AG04450 (cell line): Measurements from ENCODE around the gene LGALS1. TPM values are rescaled to one million over a fixed set of nuclear protein-coding genes. Genes with fewer than 3 reads are reported as not detected.

Source experiments
- CTCF ChIA-PET: fragments of 300-600, 350-600 bp; formaldehyde crosslinking; extraction: SDS; loops from one replicate; lab custom pipeline; 2022; ENCODE audit warnings: antibody characterized with exemption, inconsistent platforms; lab: Charles Lee
- POLR2A ChIA-PET: fragments of 350-600 bp; formaldehyde crosslinking; extraction: SDS; loops from one replicate; lab custom pipeline; 2021; ENCODE audit warnings: antibody characterized with exemption, inconsistent platforms; lab: Yijun Ruan, JAX
- DNase-seq: peaks from one replicate; pipeline ENCODE4 v3.0.0-alpha.2; 2011; ENCODE audit warnings: low read depth, low spot score
- H3K27ac ChIP-seq: one replicate; pipeline ENCODE4 v1.5.1; 2012; ENCODE audit warnings: low read depth, low read length, control low read depth
- H3K27me3 ChIP-seq: one replicate; pipeline ENCODE4 v1.6.0; 2012; ENCODE audit warnings: low read length; ENCODE audit not compliant: control insufficient read depth, insufficient read depth
- H3K4me3 ChIP-seq: 2 replicates; pipeline ENCODE4 v1.5.1; 2011; ENCODE audit warnings: mild to moderate bottlenecking, low read depth, low read length, control low read depth
- H3K9me3 ChIP-seq: 2 replicates; pipeline ENCODE4 v1.5.1; 2012; ENCODE audit warnings: low read length; ENCODE audit not compliant: control insufficient read depth, insufficient read depth
- polyA plus RNA-seq: library from polyadenylated mRNA; depleted of rRNA; stranded (reverse); fragments of >200 nt; gene quantifications from 2 replicates; pipeline ENCODE4 v1.2.3, GENCODE V29; 2011
- TF ChIP-seq, protein P1 (sequence below): IDR thresholded peaks from 2 replicates; pipeline ENCODE4 v1.5.1; 2011; ENCODE audit warnings: low read depth, low read length, control low read depth, inconsistent platforms

Gene LGALS1
- polyA plus RNA-seq, 1 experiment, result 5,926 TPM

DNA sequence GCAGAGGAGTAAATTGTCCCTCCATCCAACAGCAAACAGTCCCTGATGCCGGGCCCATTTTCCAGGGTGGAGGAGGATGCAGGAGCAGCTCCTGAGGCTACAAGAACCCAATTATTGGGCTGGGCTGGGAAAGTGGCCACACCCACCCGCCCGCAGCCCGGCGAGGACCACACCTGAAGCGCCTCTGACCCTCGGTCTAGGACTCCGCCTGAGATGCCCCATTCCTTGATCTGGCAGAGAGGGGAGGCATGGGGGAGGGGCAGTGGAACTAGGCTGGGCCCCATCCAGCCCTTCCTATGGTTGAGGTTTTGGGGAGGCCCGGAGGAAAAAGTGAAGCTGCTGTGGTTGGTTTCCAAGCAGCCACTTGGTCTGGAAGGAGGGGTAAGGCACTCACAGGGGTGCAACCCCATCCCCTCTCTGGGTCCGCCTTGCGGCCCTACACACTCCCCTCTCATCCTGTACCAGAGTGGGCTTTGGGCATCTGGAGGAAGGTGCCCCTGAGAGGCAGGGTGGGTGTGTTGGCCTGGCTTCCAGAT lies 2.4 kb upstream of the LGALS1 start:
- CTCF ChIA-PET, result interaction anchor here (1.4 kb wide), 1 partner anchor 12 kb away, joined by 3 read pairs; no protein-coding TSS in a partner anchor

DNA sequence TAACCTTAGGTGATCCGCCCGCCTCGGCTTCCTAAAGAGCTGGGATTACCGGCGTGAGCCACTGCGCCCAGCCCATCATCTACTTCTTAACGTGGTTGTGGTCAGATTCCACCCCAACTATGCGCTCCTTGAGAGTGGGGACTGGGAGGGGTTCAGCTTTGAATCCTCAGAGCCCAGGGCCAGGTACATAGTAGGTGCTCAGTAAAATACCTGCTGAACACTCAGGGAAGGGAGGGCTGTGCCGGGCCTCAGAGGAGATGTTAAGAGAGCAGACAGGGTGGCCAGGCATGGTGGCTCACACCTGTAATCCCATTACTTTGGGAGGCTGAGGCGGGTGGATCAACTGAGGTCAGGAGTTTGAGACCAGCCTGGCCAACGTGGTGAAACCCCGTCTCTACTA lies 1.2 kb upstream of the LGALS1 start:
- no peaks in the 10 kb centered on the region for H3K27me3 ChIP-seq
- no peak for DNase-seq
- TF ChIP-seq, protein P1, sequence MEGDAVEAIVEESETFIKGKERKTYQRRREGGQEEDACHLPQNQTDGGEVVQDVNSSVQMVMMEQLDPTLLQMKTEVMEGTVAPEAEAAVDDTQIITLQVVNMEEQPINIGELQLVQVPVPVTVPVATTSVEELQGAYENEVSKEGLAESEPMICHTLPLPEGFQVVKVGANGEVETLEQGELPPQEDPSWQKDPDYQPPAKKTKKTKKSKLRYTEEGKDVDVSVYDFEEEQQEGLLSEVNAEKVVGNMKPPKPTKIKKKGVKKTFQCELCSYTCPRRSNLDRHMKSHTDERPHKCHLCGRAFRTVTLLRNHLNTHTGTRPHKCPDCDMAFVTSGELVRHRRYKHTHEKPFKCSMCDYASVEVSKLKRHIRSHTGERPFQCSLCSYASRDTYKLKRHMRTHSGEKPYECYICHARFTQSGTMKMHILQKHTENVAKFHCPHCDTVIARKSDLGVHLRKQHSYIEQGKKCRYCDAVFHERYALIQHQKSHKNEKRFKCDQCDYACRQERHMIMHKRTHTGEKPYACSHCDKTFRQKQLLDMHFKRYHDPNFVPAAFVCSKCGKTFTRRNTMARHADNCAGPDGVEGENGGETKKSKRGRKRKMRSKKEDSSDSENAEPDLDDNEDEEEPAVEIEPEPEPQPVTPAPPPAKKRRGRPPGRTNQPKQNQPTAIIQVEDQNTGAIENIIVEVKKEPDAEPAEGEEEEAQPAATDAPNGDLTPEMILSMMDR, result no peak
- POLR2A ChIA-PET, result interaction anchor here (1.2 to 2.5 kb wide), 3 partner anchors 10 to 29 kb away, joined by 3 to 46 read pairs (median 20); partner anchors contain the start of gene PDXP
- H3K9me3 ChIP-seq, result no peaks in the 10 kb centered on the region; the same call in 1 of the 2 replicates
- H3K27ac ChIP-seq, result peak overlapping the region; percentile 94
- no peak overlapping the region for H3K4me3 ChIP-seq
- CTCF ChIA-PET, result interaction anchor here (1.4 kb wide), 1 partner anchor 13 kb away, joined by 3 read pairs; no protein-coding TSS in a partner anchor

More for the DNA sequence above, 2.4 kb upstream of the LGALS1 start:
- POLR2A ChIA-PET, result no interaction called here
- TF ChIP-seq, protein P1, result no peak
- H3K9me3 ChIP-seq, result no peaks in the 10 kb centered on the region; the same call in 1 of the 2 replicates
- no peak overlapping the region for H3K27ac ChIP-seq
- H3K27me3 ChIP-seq, result no peaks in the 10 kb centered on the region
- no peak overlapping the region for H3K4me3 ChIP-seq
- no peak for DNase-seq

DNA sequence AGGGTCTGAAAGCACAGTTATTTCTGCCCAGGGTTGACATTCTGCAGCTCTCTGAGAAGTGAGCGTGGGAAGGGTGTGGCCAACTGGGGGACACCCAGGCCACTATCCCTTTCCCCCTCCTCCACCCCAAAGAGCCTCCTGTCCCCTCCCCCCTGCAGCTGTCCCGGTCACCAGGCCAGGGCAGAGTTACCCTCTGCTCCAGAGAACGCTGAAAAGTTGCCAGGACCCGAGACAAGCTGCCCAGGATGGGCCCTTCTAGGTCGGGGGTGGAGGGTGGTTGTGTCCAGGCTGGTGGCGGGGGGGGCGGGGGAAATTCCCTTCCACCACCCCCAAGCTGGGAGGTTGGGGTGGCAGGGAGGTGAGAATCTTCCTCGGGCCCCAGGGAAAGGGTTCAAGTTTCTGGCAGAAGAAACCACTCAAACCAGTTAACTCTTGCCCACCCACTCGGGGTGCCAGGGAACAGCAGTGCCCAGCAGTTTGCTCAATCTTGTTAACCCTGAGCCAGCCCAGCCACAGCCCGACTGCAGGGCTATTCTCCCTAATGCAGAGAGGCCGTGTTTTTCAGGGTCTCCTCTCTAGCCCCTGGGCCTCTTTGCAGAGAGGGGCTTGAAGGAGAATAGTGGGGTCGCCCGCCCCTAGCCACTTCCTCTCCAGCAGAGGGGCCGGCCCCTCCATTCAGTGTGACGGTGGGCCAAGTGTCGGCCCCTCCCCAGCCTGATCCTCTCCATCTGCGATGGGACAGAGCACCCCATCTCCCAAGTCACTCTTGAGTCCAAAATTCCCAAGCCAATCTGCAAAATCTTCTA lies 697 bp downstream of the LGALS1 start:
- DNase-seq, result no peak
- TF ChIP-seq, protein P1, result no peak
- Histone ChIP-seq H3K4me3 (peak overlapping the region; percentile 97), H3K27ac (peak overlapping the region; percentile 72), H3K9me3 (no peaks in the 10 kb centered on the region; the same call in 1 of the 2 replicates), H3K27me3 (no peaks in the 10 kb centered on the region)
- POLR2A ChIA-PET, result interaction anchor here (0.6 to 4.1 kb wide), 14 partner anchors 10 to 129 kb away, joined by 3 to 52 read pairs (median 13); partner anchors contain the start of genes GGA1, NOL12 and PDXP
- CTCF ChIA-PET, result interaction anchor here (0.5 to 1.6 kb wide), 2 partner anchors 12 to 33 kb away, joined by 6 to 16 read pairs; no protein-coding TSS in a partner anchor

DNA sequence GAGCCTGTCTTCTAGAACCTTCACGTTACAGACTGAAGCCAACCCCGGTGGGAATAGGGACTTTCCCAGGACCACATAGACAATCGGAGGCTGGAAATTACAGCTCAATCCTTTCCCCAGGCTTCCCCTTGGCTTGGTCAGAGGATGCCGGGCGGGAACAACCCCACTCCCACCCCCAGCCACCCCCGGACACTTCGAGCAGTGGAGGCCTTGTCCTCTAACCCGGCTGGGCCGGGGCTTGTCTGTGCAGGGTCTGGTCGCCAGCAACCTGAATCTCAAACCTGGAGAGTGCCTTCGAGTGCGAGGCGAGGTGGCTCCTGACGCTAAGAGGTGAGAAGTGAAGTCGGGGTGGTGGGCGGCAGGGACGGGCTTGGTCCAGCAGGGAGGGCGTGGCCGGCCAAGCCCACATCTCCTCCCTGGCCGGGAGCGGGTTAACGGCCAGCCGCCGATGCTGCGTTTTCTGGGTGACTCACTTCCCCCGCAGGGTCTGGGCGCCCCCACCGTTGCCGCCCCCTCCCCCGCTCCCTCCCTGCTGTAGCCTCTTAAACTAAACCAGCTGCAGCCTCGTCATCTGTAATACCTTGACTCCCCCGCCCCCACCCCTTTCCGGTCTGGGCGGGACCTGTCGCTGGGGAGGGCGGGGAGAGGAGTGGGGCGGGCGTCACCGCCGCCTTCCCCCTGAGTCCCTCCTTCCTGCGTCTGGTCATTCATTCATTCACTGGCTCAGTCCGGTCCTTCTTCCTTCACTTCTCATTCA lies 1.5 kb downstream of the LGALS1 start:
- CTCF ChIA-PET, result interaction anchor here (0.5 kb wide), 1 partner anchor 13 kb away, joined by 6 read pairs; no protein-coding TSS in a partner anchor
- Histone ChIP-seq H3K4me3 (peak overlapping the region; percentile 97), H3K27ac (peak overlapping the region; percentile 72), H3K9me3 (no peaks in the 10 kb centered on the region; the same call in 1 of the 2 replicates), H3K27me3 (no peaks in the 10 kb centered on the region)
- DNase-seq, result peak; percentile 96
- POLR2A ChIA-PET, result interaction anchor here (0.6 to 4.1 kb wide), 9 partner anchors 13 to 124 kb away, joined by 3 to 52 read pairs (median 7); no protein-coding TSS in a partner anchor
- TF ChIP-seq, protein P1, result no peak
